Ishikawa (cell line): ENCODE measurements around the gene RNLS.

Source experiments
- CEBPB ChIP-seq: IDR thresholded peaks from 2 replicates; pipeline ENCODE4 v1.6.1; 2012
- CREB1 ChIP-seq: IDR thresholded peaks from 2 replicates; pipeline ENCODE4 v1.6.1; 2012; ENCODE audit warnings: low read depth
- EGR1 ChIP-seq: IDR thresholded peaks from 2 replicates; pipeline ENCODE4 v1.6.1; 2012
- EP300 ChIP-seq: IDR thresholded peaks from 2 replicates; pipeline ENCODE4 v1.6.1; 2012; ENCODE audit warnings: borderline replicate concordance
- FOXM1 ChIP-seq: IDR thresholded peaks from 2 replicates; pipeline ENCODE4 v1.6.1; 2012; ENCODE audit warnings: low read depth, borderline replicate concordance
- NFIC ChIP-seq: IDR thresholded peaks from 2 replicates; pipeline ENCODE4 v1.6.1; 2012
- RAD21 ChIP-seq: IDR thresholded peaks from 2 replicates; pipeline ENCODE4 v1.6.1; 2012; ENCODE audit warnings: low read depth
- TAF1 ChIP-seq: IDR thresholded peaks from 2 replicates; pipeline ENCODE4 v1.6.1; 2012; ENCODE audit warnings: low read depth, mild to moderate bottlenecking
- TCF12 ChIP-seq: IDR thresholded peaks from 2 replicates; pipeline ENCODE4 v1.6.1; 2012; ENCODE audit warnings: low read depth
- TEAD4 ChIP-seq: IDR thresholded peaks from 2 replicates; pipeline ENCODE4 v1.6.1; 2012
- YY1 ChIP-seq: IDR thresholded peaks from 2 replicates; pipeline ENCODE4 v1.6.1; 2012; ENCODE audit warnings: low read depth
- ZBTB7A ChIP-seq: IDR thresholded peaks from 2 replicates; pipeline ENCODE4 v1.6.1; 2012; ENCODE audit warnings: low read depth
- TF ChIP-seq, protein P1 (sequence below): IDR thresholded peaks from 2 replicates; pipeline ENCODE4 v1.6.1; 2012
- TF ChIP-seq, protein P2 (sequence below): IDR thresholded peaks from 2 replicates; pipeline ENCODE4 v1.6.1; 2012; ENCODE audit warnings: low read depth, mild to moderate bottlenecking
- TF ChIP-seq, protein P3 (sequence below): IDR thresholded peaks from 2 replicates; pipeline ENCODE4 v1.6.1; 2012

Gene RNLS

DNA sequence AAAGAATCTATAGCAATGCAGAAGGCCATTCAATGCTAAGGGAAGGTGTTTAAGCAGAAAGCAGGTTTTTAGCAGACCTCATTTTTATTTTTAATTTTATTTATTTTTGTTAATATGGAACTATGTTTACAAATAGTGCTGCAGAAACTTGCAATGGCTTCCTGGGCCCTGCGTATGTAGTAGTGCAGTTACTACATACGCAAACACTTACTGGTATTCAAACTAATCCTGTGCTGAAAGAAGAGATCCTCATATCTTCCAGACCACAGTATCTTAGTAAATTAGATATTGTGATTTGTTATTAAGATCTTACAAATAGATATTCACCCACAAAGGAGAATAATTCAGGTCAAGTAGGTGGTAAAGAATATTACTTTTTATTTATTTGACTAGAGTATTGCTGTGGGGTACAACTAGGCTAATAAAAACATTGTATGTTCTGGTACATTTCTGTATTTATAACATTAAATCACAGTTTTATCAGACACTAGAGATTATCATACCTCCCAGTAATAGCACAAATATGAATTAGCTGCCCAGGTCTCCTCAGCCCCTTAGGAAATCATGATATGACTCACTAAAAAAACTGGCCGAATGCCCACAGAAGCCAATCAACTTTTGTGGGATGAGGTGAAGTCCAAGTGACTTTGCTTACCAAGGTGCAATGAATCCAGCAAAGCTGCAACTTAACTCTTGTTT lies 57.6 kb downstream of the RNLS start:
- TF ChIP-seq, protein P1, sequence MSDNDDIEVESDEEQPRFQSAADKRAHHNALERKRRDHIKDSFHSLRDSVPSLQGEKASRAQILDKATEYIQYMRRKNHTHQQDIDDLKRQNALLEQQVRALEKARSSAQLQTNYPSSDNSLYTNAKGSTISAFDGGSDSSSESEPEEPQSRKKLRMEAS: no peak
- TF ChIP-seq CEBPB: peak; percentile 16; the same call in 1 of the 2 replicates
- peak; percentile 74 for TF ChIP-seq NFIC

GRCh38 chr10:88523739-88524400 lies 59.2 kb downstream of the RNLS start:
- TF ChIP-seq ZBTB7A (no peak), TEAD4 (no peak), CEBPB (no peak), EP300 (no peak), YY1 (no peak), TAF1 (no peak), EGR1 (no peak), FOXM1 (no peak), CREB1 (no peak), TCF12 (no peak)
- TF ChIP-seq, protein P2, sequence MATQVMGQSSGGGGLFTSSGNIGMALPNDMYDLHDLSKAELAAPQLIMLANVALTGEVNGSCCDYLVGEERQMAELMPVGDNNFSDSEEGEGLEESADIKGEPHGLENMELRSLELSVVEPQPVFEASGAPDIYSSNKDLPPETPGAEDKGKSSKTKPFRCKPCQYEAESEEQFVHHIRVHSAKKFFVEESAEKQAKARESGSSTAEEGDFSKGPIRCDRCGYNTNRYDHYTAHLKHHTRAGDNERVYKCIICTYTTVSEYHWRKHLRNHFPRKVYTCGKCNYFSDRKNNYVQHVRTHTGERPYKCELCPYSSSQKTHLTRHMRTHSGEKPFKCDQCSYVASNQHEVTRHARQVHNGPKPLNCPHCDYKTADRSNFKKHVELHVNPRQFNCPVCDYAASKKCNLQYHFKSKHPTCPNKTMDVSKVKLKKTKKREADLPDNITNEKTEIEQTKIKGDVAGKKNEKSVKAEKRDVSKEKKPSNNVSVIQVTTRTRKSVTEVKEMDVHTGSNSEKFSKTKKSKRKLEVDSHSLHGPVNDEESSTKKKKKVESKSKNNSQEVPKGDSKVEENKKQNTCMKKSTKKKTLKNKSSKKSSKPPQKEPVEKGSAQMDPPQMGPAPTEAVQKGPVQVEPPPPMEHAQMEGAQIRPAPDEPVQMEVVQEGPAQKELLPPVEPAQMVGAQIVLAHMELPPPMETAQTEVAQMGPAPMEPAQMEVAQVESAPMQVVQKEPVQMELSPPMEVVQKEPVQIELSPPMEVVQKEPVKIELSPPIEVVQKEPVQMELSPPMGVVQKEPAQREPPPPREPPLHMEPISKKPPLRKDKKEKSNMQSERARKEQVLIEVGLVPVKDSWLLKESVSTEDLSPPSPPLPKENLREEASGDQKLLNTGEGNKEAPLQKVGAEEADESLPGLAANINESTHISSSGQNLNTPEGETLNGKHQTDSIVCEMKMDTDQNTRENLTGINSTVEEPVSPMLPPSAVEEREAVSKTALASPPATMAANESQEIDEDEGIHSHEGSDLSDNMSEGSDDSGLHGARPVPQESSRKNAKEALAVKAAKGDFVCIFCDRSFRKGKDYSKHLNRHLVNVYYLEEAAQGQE: no peak
- TF ChIP-seq, protein P3, sequence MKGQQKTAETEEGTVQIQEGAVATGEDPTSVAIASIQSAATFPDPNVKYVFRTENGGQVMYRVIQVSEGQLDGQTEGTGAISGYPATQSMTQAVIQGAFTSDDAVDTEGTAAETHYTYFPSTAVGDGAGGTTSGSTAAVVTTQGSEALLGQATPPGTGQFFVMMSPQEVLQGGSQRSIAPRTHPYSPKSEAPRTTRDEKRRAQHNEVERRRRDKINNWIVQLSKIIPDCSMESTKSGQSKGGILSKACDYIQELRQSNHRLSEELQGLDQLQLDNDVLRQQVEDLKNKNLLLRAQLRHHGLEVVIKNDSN: no peak
- TF ChIP-seq, protein P1: no peak

- TF ChIP-seq, protein P3: no peak
- TF ChIP-seq CREB1 (no peak), RAD21 (no peak), NFIC (no peak), EGR1 (no peak), TAF1 (no peak)
- TF ChIP-seq, protein P2: no peak
These were observed 60.4 kb downstream of the RNLS start for GRCh38 chr10:88522715-88523114.

DNA sequence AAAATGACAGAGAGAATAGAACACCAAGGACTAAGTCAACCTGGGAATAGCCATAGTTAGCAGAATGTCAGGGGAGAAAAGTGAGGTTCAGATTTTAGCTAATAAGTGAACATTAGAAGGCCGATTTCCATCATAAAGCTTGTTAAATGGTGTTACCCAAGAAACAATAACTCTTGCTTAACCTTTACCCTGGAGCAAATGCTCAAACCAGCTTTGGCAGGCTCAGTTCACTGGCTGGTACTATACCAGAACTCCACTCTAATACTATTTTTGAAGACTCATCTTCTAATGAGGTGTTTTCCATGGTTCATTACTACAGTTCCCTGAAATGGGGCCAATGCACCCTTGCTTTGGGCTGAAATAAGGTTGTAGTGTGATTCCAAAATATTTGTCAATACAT lies 61.3 kb downstream of the RNLS start:
- TF ChIP-seq RAD21 (no peak), FOXM1 (no peak), ZBTB7A (no peak)
- TF ChIP-seq, protein P1: no peak
- TF ChIP-seq, protein P3: no peak

- no peak for TF ChIP-seq RAD21
These were observed 67.9 kb downstream of the RNLS start for GRCh38 chr10:88515235-88515634.

DNA sequence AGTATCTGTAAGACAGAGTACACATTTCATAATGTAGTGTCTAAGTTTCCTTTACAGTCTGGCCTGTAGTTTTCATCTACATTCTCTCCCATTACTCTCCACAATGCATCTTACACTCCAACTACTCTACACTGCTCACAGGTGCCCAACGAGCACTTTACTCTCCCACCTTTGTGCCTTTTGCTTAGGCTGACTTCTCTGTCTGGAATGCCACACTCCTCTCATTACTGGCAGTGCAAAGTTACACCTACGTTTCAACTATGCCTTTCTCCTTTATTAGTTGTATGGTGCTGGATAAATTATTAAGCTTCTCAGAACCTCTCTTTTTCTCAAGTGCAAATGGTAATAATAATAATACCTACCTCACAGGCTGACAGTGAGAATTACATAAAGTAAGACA lies 70.5 kb downstream of the RNLS start:
- TF ChIP-seq, protein P2: no peak
- TF ChIP-seq, protein P3: no peak
- TF ChIP-seq TAF1 (no peak), FOXM1 (no peak), CEBPB (no peak), ZBTB7A (no peak), RAD21 (no peak), YY1 (no peak), EGR1 (no peak), TCF12 (no peak), NFIC (no peak), EP300 (no peak), TEAD4 (no peak), CREB1 (no peak)
- TF ChIP-seq, protein P1: no peak
